Measurements from ENCODE around the gene HIBCH. TPM values are rescaled to one million over a fixed set of nuclear protein-coding genes. Genes with fewer than 3 reads are reported as not detected.

The HIBCH gene
- total RNA-seq, 1 donor from 2014 or later, result 16.3 TPM

- Histone ChIP-seq H3K4me3 (ENCODE audit: insufficient read depth, low read depth, low read length) (no peak overlapping the region), H3K79me2 (ENCODE audit: insufficient read depth, low read length) (no peaks in the 10 kb centered on the region), H3K9ac (ENCODE audit: low read length) (no peak overlapping the region), H4K20me1 (ENCODE audit: insufficient read depth, low read length) (no peaks in the 10 kb centered on the region), H2AFZ (ENCODE audit: low read depth, low read length) (no peak overlapping the region), H3K4me2 (ENCODE audit: low read length) (no peak overlapping the region), H3K4me1 (ENCODE audit: insufficient read depth, low read length) (no peaks in the 10 kb centered on the region), H3K27ac (ENCODE audit: low read depth, low read length) (no peak overlapping the region), H3K36me3 (ENCODE audit: insufficient read depth, low read length) (no peaks in the 10 kb centered on the region), H3K27me3 (ENCODE audit: insufficient read depth, low read length) (no peaks in the 10 kb centered on the region), H3K9me3 (ENCODE audit: insufficient read depth, low read depth, low read length) (no peaks in the 10 kb centered on the region)
- Mint-ChIP-seq H3K27me3 (ENCODE audit: low read depth, unreplicated experiment) (no peaks in the 10 kb centered on the region), H3K27ac (ENCODE audit: unreplicated experiment) (no peak overlapping the region), H3K4me3 (ENCODE audit: unreplicated experiment) (no peak overlapping the region), H3K9me3 (ENCODE audit: unreplicated experiment) (peaks cover 6% of the 10 kb centered on the region), H3K4me1 (ENCODE audit: low read depth, unreplicated experiment) (no peaks in the 10 kb centered on the region), H3K36me3 (ENCODE audit: low read depth, unreplicated experiment) (peaks cover 1% of the 10 kb centered on the region)
- DNase-seq (ENCODE audit: low read depth), result no peak
- FAIRE-seq, result no peak
- TF ChIP-seq EZH2 (IDR thresholded peaks at IDR 0.05; ENCODE audit: insufficient read depth, low read length), result no peak
- TF ChIP-seq CTCF (IDR thresholded peaks at IDR 0.05; ENCODE audit: insufficient read depth, low read depth, low read length), result no peak
Observed at GRCh38 chr2:190173392-190173791, 146.2 kb downstream of the HIBCH start.

- no peaks in the 10 kb centered on the region for H3K27me3 ChIP-seq (ENCODE audit: insufficient read depth, low read length)
- no peak overlapping the region for H3K4me2 ChIP-seq (ENCODE audit: low read length)
- no peak overlapping the region for H3K4me3 ChIP-seq (ENCODE audit: insufficient read depth, low read depth, low read length)
- H3K9me3 ChIP-seq (ENCODE audit: insufficient read depth, low read depth, low read length), result no peaks in the 10 kb centered on the region
- H3K79me2 ChIP-seq (ENCODE audit: insufficient read depth, low read length), result no peaks in the 10 kb centered on the region
- Mint-ChIP-seq H3K27me3 (ENCODE audit: low read depth, unreplicated experiment) (no peaks in the 10 kb centered on the region), H3K9me3 (ENCODE audit: unreplicated experiment) (peaks cover 14% of the 10 kb centered on the region), H3K4me3 (ENCODE audit: unreplicated experiment) (no peak overlapping the region), H3K4me1 (ENCODE audit: low read depth, unreplicated experiment) (no peaks in the 10 kb centered on the region), H3K36me3 (ENCODE audit: low read depth, unreplicated experiment) (peaks cover 2% of the 10 kb centered on the region), H3K27ac (ENCODE audit: unreplicated experiment) (no peak overlapping the region)
- no peak overlapping the region for H3K27ac ChIP-seq (ENCODE audit: low read depth, low read length)
- TF ChIP-seq EZH2 (IDR thresholded peaks at IDR 0.05; ENCODE audit: insufficient read depth, low read length), result no peak
- no peak for TF ChIP-seq CTCF (IDR thresholded peaks at IDR 0.05; ENCODE audit: insufficient read depth, low read depth, low read length)
- H3K36me3 ChIP-seq (ENCODE audit: insufficient read depth, low read length), result no peaks in the 10 kb centered on the region
- no peak for FAIRE-seq
- no peaks in the 10 kb centered on the region for H4K20me1 ChIP-seq (ENCODE audit: insufficient read depth, low read length)
- H2AFZ ChIP-seq (ENCODE audit: low read depth, low read length), result no peak overlapping the region
- H3K4me1 ChIP-seq (ENCODE audit: insufficient read depth, low read length), result no peaks in the 10 kb centered on the region
- no peak for DNase-seq (ENCODE audit: low read depth)
- no peak overlapping the region for H3K9ac ChIP-seq (ENCODE audit: low read length)
Observed at GRCh38 chr2:190170673-190171072, 149.0 kb downstream of the HIBCH start.

- Mint-ChIP-seq H3K9me3 (ENCODE audit: unreplicated experiment) (peaks cover 14% of the 10 kb centered on the region), H3K27ac (ENCODE audit: unreplicated experiment) (no peak overlapping the region)
Observed at GRCh38 chr2:190169221-190170072, 150.2 kb downstream of the HIBCH start.

More at GRCh38 chr2:190169221-190170072, 150.2 kb downstream of the HIBCH start:
- Histone ChIP-seq H3K27me3 (ENCODE audit: insufficient read depth, low read length) (no peaks in the 10 kb centered on the region), H2AFZ (ENCODE audit: low read depth, low read length) (no peak overlapping the region), H3K4me2 (ENCODE audit: low read length) (no peak overlapping the region), H3K9ac (ENCODE audit: low read length) (no peak overlapping the region), H3K4me3 (ENCODE audit: insufficient read depth, low read depth, low read length) (no peak overlapping the region), H3K36me3 (ENCODE audit: insufficient read depth, low read length) (no peaks in the 10 kb centered on the region), H3K27ac (ENCODE audit: low read depth, low read length) (no peak overlapping the region), H3K4me1 (ENCODE audit: insufficient read depth, low read length) (no peaks in the 10 kb centered on the region), H3K9me3 (ENCODE audit: insufficient read depth, low read depth, low read length) (no peaks in the 10 kb centered on the region), H4K20me1 (ENCODE audit: insufficient read depth, low read length) (no peaks in the 10 kb centered on the region), H3K79me2 (ENCODE audit: insufficient read depth, low read length) (no peaks in the 10 kb centered on the region)
- FAIRE-seq (no peak), DNase-seq (ENCODE audit: low read depth) (no peak)
- no peak for TF ChIP-seq EZH2 (IDR thresholded peaks at IDR 0.05; ENCODE audit: insufficient read depth, low read length)
- TF ChIP-seq CTCF (IDR thresholded peaks at IDR 0.05; ENCODE audit: insufficient read depth, low read depth, low read length), result no peak
- no peaks in the 10 kb centered on the region for H3K27me3 Mint-ChIP-seq (ENCODE audit: low read depth, unreplicated experiment)
- H3K4me3 Mint-ChIP-seq (ENCODE audit: unreplicated experiment), result no peak overlapping the region
- no peaks in the 10 kb centered on the region for H3K4me1 Mint-ChIP-seq (ENCODE audit: low read depth, unreplicated experiment)
- peaks cover 2% of the 10 kb centered on the region for H3K36me3 Mint-ChIP-seq (ENCODE audit: low read depth, unreplicated experiment)

Data from astrocyte (in vitro differentiated cells and primary cell).